ENCODE results near the gene ENPP1. TPM values are rescaled to one million over a fixed set of nuclear protein-coding genes. Genes with fewer than 3 reads are reported as not detected.

The ENPP1 gene
- total and polyA plus RNA-seq, 2 of the 4 experiments (the other 2 are of a cell fraction): 10.9 to 38.9 TPM

DNA sequence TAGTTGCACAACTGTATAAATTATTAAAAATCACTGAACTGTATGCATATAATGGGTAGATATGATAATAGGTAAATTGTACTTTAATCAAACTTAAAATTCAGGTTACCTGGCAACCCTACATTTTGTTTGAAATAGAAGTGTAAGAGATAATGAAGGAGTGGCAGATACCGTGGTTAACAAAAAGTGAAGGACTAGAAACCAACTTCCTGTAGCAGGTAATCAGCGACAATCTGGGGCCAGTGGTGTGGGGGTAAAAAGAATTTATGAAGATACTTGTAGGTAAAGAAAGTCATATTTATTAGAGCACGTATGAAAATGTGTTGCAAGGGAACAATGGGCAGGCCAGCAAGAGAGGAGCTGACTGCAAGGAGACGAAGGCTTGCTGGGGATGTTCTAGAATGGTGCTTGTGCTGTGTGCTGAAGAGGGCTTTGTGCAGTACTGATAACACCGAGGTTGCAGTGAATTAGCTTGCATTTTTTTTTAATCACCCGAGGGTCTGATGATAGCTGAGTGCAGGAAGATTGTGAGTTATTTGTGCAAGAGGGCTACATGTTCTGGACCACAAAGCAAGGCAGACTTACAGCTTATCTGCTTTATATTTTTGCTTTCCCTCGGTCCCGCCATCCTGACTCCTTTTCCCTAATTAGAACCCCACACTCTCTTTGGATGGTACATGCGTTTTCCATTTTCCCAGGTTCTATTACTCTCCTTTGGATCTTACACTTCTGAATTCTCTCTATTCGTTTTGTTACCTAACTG lies 4.6 kb upstream of the ENPP1 start:
- H4K5ac ChIP-seq (ENCODE audit: low read depth, low read length): no peak overlapping the region
- no peak overlapping the region for H3K4me2 ChIP-seq (ENCODE audit: low read depth, low read length)
- H3K4me3 ChIP-seq (ENCODE audit: insufficient read depth, low read depth, low read length): no peak overlapping the region
- no peak overlapping the region for H3K56ac ChIP-seq (ENCODE audit: extremely low read depth, insufficient read depth, low read length)
- TF ChIP-seq, protein P1, sequence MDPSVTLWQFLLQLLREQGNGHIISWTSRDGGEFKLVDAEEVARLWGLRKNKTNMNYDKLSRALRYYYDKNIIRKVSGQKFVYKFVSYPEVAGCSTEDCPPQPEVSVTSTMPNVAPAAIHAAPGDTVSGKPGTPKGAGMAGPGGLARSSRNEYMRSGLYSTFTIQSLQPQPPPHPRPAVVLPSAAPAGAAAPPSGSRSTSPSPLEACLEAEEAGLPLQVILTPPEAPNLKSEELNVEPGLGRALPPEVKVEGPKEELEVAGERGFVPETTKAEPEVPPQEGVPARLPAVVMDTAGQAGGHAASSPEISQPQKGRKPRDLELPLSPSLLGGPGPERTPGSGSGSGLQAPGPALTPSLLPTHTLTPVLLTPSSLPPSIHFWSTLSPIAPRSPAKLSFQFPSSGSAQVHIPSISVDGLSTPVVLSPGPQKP (IDR thresholded peaks at IDR 0.05; ENCODE audit: borderline replicate concordance, low read depth, low read length): no peak
- TF ChIP-seq, protein P2, sequence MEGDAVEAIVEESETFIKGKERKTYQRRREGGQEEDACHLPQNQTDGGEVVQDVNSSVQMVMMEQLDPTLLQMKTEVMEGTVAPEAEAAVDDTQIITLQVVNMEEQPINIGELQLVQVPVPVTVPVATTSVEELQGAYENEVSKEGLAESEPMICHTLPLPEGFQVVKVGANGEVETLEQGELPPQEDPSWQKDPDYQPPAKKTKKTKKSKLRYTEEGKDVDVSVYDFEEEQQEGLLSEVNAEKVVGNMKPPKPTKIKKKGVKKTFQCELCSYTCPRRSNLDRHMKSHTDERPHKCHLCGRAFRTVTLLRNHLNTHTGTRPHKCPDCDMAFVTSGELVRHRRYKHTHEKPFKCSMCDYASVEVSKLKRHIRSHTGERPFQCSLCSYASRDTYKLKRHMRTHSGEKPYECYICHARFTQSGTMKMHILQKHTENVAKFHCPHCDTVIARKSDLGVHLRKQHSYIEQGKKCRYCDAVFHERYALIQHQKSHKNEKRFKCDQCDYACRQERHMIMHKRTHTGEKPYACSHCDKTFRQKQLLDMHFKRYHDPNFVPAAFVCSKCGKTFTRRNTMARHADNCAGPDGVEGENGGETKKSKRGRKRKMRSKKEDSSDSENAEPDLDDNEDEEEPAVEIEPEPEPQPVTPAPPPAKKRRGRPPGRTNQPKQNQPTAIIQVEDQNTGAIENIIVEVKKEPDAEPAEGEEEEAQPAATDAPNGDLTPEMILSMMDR (conservative IDR thresholded peaks at IDR 0.05; ENCODE audit: low read depth, low read length): no peak
- TF ChIP-seq SMC3 (IDR thresholded peaks at IDR 0.05; ENCODE audit: low read depth, low read length) (no peak), RAD21 (IDR thresholded peaks at IDR 0.05; ENCODE audit: low read length) (no peak), CEBPB (IDR thresholded peaks at IDR 0.05; ENCODE audit: low read depth, low read length) (no peak), CHD1 (IDR thresholded peaks at IDR 0.05; ENCODE audit: low read depth, low read length) (no peak), MAZ (IDR thresholded peaks at IDR 0.05; ENCODE audit: borderline replicate concordance, low read depth, low read length) (no peak)
- TF ChIP-seq, protein P3, sequence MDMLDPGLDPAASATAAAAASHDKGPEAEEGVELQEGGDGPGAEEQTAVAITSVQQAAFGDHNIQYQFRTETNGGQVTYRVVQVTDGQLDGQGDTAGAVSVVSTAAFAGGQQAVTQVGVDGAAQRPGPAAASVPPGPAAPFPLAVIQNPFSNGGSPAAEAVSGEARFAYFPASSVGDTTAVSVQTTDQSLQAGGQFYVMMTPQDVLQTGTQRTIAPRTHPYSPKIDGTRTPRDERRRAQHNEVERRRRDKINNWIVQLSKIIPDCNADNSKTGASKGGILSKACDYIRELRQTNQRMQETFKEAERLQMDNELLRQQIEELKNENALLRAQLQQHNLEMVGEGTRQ (IDR thresholded peaks at IDR 0.05; ENCODE audit: low read depth, low read length): no peak
- no peak overlapping the region for H2AK9ac ChIP-seq (replicated peaks; ENCODE audit: low read depth, low read length, poor library complexity)
- no peak overlapping the region for H2BK120ac ChIP-seq (ENCODE audit: low read depth, low read length)
- no peak for ATAC-seq (ENCODE audit: low read depth)
- no peaks in the 10 kb centered on the region for H3K27me3 ChIP-seq (ENCODE audit: control insufficient read depth, insufficient read depth, low read length)
- 90% methylated on average over 7 of the region's 10 CpGs; no CpG with 5 or more reads in 1 of the 2 experiments for WGBS, 2 experiments (ENCODE audit: extremely low coverage in 2 of 2, insufficient read length in 1 of 2)
- no peaks in the 10 kb centered on the region for H3K9me3 ChIP-seq (ENCODE audit: control insufficient read depth, insufficient read depth, low read length)
- no peak overlapping the region for H3K9ac ChIP-seq (ENCODE audit: low read depth, low read length)
- no peak overlapping the region for H4K91ac ChIP-seq (ENCODE audit: insufficient read depth, low read depth, low read length)
- ChIA-PET CTCF (no interaction called here), POLR2A (ENCODE audit: unreplicated experiment) (no interaction called here)
- DNase-seq: no peak
- in situ Hi-C loops (cut with MboI; ENCODE audit: low sequenced_read_pairs) (no loop called here), intact Hi-C loops (cut with micrococcal nuclease) (loop anchor here (10.0 kb wide), 1 partner anchor 108 kb away; no protein-coding TSS in a partner anchor), dilution Hi-C loops (cut with HindIII; ENCODE audit: low sequenced_read_pairs, unreplicated experiment) (no loop called here)
- no peak overlapping the region for H3K23ac ChIP-seq (ENCODE audit: low read depth, low read length)
- H4K20me1 ChIP-seq (ENCODE audit: insufficient read depth, low read length): no peaks in the 10 kb centered on the region
- BruUV-seq (replicated peaks): no TSS peak
- H2AFZ ChIP-seq (replicated peaks; ENCODE audit: low read length, poor library complexity): no peak overlapping the region
- no peaks in the 10 kb centered on the region for H3K36me3 ChIP-seq (ENCODE audit: control insufficient read depth, insufficient read depth, low read length)
- H3K18ac ChIP-seq (ENCODE audit: low read depth, low read length): no peak overlapping the region
- no peak overlapping the region for H2BK15ac ChIP-seq (ENCODE audit: low read depth, low read length)
- H2BK20ac ChIP-seq (ENCODE audit: low read depth, low read length): no peak overlapping the region
- H3K79me1 ChIP-seq (ENCODE audit: low read depth in 1 of 2, low read length in 2 of 2): no peaks in the 10 kb centered on the region; a peak in 1 of 4 replicates
- H3K9me1 ChIP-seq (ENCODE audit: insufficient read depth, low read length): no peaks in the 10 kb centered on the region
- no peak overlapping the region for H4K8ac ChIP-seq (ENCODE audit: low read depth in 2 of 2, low read length in 2 of 2)
- no peak overlapping the region for H3K27ac ChIP-seq (ENCODE audit: insufficient read depth, low read length)
- H3K14ac ChIP-seq (replicated peaks; ENCODE audit: low read depth, low read length): no peak overlapping the region
- H2AK5ac ChIP-seq (ENCODE audit: low read depth, low read length): no peak overlapping the region
- no peak overlapping the region for H2BK5ac ChIP-seq (ENCODE audit: low read depth, low read length, poor library complexity, severe bottlenecking)
- H3K4ac ChIP-seq (ENCODE audit: low read depth, low read length): no peak overlapping the region
- no peaks in the 10 kb centered on the region for H3K4me1 ChIP-seq (ENCODE audit: control insufficient read depth, insufficient read depth, low read length)

Measured in IMR-90 (cell line).